HEK293 (cell line): ENCODE measurements around the gene GPX3.

ENCODE experiments used
- CTCF ChIA-PET: fragments of 350-600 bp; formaldehyde crosslinking; extraction: SDS; loops from one replicate; lab custom pipeline; 2021; ENCODE audit warnings: antibody characterized with exemption; lab: Yijun Ruan, JAX
- POLR2A ChIA-PET: fragments of 300-600 bp; formaldehyde crosslinking; extraction: SDS; loops from one replicate; lab custom pipeline; 2020; ENCODE audit warnings: antibody characterized with exemption, inconsistent platforms; lab: Yijun Ruan, JAX
- H3K27ac ChIP-seq: fragments of 200-500 bp; sonication (Bioruptor generic); 2 replicates; pipeline ENCODE4 v1.5.1; 2014; ENCODE audit warnings: low read depth, low read length, control low read depth, inconsistent platforms; ENCODE audit errors: extremely low read depth
- H3K36me3 ChIP-seq, 2 experiments: fragments of 200-500 bp in 1 of 2; sonication (Bioruptor generic) in 1 of 2; 1 replicate in 1 of 2; 2 replicates in 1 of 2; pipeline ENCODE4 v1.5.1; 2014 to 2017; ENCODE audit warnings: inconsistent platforms in 2 of 2, low read length in 2 of 2; ENCODE audit not compliant: control insufficient read depth in 2 of 2, insufficient read depth in 1 of 2
- H3K4me1 ChIP-seq: fragments of 200-500 bp; sonication (Bioruptor generic); 2 replicates; pipeline ENCODE4 v1.5.1; 2014; ENCODE audit warnings: mild to moderate bottlenecking, low read length, inconsistent platforms; ENCODE audit not compliant: control insufficient read depth, insufficient read depth
- H3K4me3 ChIP-seq: 2 replicates; pipeline ENCODE4 v1.5.1; 2011; ENCODE audit warnings: low read depth, mild to moderate bottlenecking, control low read depth, low read length, moderate library complexity
- H3K9me3 ChIP-seq: fragments of 200-500 bp; sonication (Bioruptor generic); 2 replicates; pipeline ENCODE4 v1.5.1; 2014; ENCODE audit warnings: low read depth, low read length, inconsistent platforms; ENCODE audit not compliant: control insufficient read depth, insufficient read depth
- BCL11B ChIP-seq: fragments of 450-650 bp; formaldehyde crosslinking; IDR thresholded peaks from 2 replicates; pipeline ENCODE4 v1.5.1; 2016; ENCODE audit warnings: low read depth, missing biosample characterization, missing genetic modification characterization
- GLIS1 ChIP-seq: fragments of 450-650 bp; formaldehyde crosslinking; IDR thresholded peaks from 2 replicates; pipeline ENCODE4 v1.5.1; 2016; ENCODE audit warnings: missing biosample characterization, missing genetic modification characterization
- KLF1 ChIP-seq: fragments of 450-650 bp; formaldehyde crosslinking; IDR thresholded peaks from 2 replicates; pipeline ENCODE4 v1.5.1; 2016; ENCODE audit warnings: missing biosample characterization, missing genetic modification characterization
- KLF9 ChIP-seq: fragments of 450-650 bp; formaldehyde crosslinking; IDR thresholded peaks from 2 replicates; pipeline ENCODE4 v1.5.1; 2016; ENCODE audit warnings: missing biosample characterization, missing genetic modification characterization, low read depth
- OSR2 ChIP-seq: fragments of 450-650 bp; formaldehyde crosslinking; IDR thresholded peaks from 2 replicates; pipeline ENCODE4 v1.5.1; 2016; ENCODE audit warnings: missing biosample characterization, missing genetic modification characterization
- SP2 ChIP-seq: fragments of 450-650 bp; formaldehyde crosslinking; IDR thresholded peaks from 2 replicates; pipeline ENCODE4 v1.5.1; 2016; ENCODE audit warnings: missing biosample characterization, missing genetic modification characterization
- SP3 ChIP-seq: fragments of 450-650 bp; formaldehyde crosslinking; IDR thresholded peaks from 2 replicates; pipeline ENCODE4 v1.5.1; 2016; ENCODE audit warnings: missing biosample characterization, missing genetic modification characterization
- TCF7L2 ChIP-seq: IDR thresholded peaks from 2 replicates; pipeline ENCODE4 v1.6.1; 2011; ENCODE audit warnings: low read depth, mild to moderate bottlenecking, inconsistent platforms, low read length, moderate library complexity, borderline replicate concordance
- TRIM28 ChIP-seq: IDR thresholded peaks from 2 replicates; pipeline ENCODE4 v1.6.1; 2011; ENCODE audit warnings: low read length, control low read depth, borderline replicate concordance
- YY1 ChIP-seq: fragments of 450-650 bp; formaldehyde crosslinking; IDR thresholded peaks from 2 replicates; pipeline ENCODE4 v1.5.1; 2018; ENCODE audit warnings: missing biosample characterization, missing genetic modification characterization
- ZBTB48 ChIP-seq: fragments of 450-650 bp; formaldehyde crosslinking; IDR thresholded peaks from 2 replicates; pipeline ENCODE4 v1.5.1; 2016; ENCODE audit warnings: missing biosample characterization, missing genetic modification characterization
- ZNF133 ChIP-seq: fragments of 450-650 bp; formaldehyde crosslinking; IDR thresholded peaks from 2 replicates; pipeline ENCODE4 v1.5.1; 2016; ENCODE audit warnings: missing biosample characterization, missing genetic modification characterization
- ZNF174 ChIP-seq: fragments of 450-650 bp; formaldehyde crosslinking; IDR thresholded peaks from 2 replicates; pipeline ENCODE4 v1.5.0; 2017; ENCODE audit warnings: missing biosample characterization, mild to moderate bottlenecking, missing genetic modification characterization
- ZNF366 ChIP-seq: fragments of 450-650 bp; formaldehyde crosslinking; conservative IDR thresholded peaks from 2 replicates; pipeline ENCODE4 v1.5.1; 2016; ENCODE audit warnings: missing biosample characterization, missing genetic modification characterization
- ZNF416 ChIP-seq: fragments of 450-650 bp; formaldehyde crosslinking; IDR thresholded peaks from 2 replicates; pipeline ENCODE4 v1.5.1; 2016; ENCODE audit warnings: missing biosample characterization, missing genetic modification characterization
- ZNF510 ChIP-seq: fragments of 450-650 bp; formaldehyde crosslinking; IDR thresholded peaks from 2 replicates; pipeline ENCODE4 v1.5.1; 2018; ENCODE audit warnings: mild to moderate bottlenecking, missing genetic modification characterization, missing biosample characterization; ENCODE audit not compliant: insufficient replicate concordance
- ZNF514 ChIP-seq: fragments of 450-650 bp; formaldehyde crosslinking; IDR thresholded peaks from 2 replicates; pipeline ENCODE4 v1.5.1; 2016; ENCODE audit warnings: missing biosample characterization, missing genetic modification characterization
- ZNF544 ChIP-seq: fragments of 450-650 bp; formaldehyde crosslinking; IDR thresholded peaks from 2 replicates; pipeline ENCODE4 v1.5.0; 2017; ENCODE audit warnings: missing biosample characterization, missing genetic modification characterization
- ZNF549 ChIP-seq: fragments of 450-650 bp; IDR thresholded peaks from 2 replicates; pipeline ENCODE4 v1.5.1; 2018; ENCODE audit warnings: missing biosample characterization, missing genetic modification characterization, mild to moderate bottlenecking, inconsistent platforms, moderate library complexity
- ZNF555 ChIP-seq: fragments of 450-650 bp; formaldehyde crosslinking; conservative IDR thresholded peaks from 2 replicates; pipeline ENCODE4 v1.5.1; 2017; ENCODE audit warnings: missing biosample characterization, mild to moderate bottlenecking, missing genetic modification characterization, inconsistent platforms
- ZNF561 ChIP-seq: fragments of 450-650 bp; IDR thresholded peaks from 2 replicates; pipeline ENCODE4 v1.5.1; 2018; ENCODE audit warnings: missing biosample characterization, missing genetic modification characterization, borderline replicate concordance
- ZNF621 ChIP-seq: fragments of 450-650 bp; formaldehyde crosslinking; IDR thresholded peaks from 2 replicates; pipeline ENCODE4 v1.5.1; 2017; ENCODE audit warnings: missing biosample characterization, missing genetic modification characterization
- ZNF837 ChIP-seq: fragments of 450-650 bp; formaldehyde crosslinking; IDR thresholded peaks from 2 replicates; pipeline ENCODE4 v1.5.1; 2016; ENCODE audit warnings: missing biosample characterization, missing genetic modification characterization
- ZNF843 ChIP-seq: fragments of 450-650 bp; formaldehyde crosslinking; IDR thresholded peaks from 2 replicates; pipeline ENCODE4 v1.5.1; 2016; ENCODE audit warnings: missing biosample characterization, missing genetic modification characterization
- ZXDB ChIP-seq: fragments of 450-650 bp; formaldehyde crosslinking; IDR thresholded peaks from 2 replicates; pipeline ENCODE4 v1.5.1; 2016; ENCODE audit warnings: missing biosample characterization, missing genetic modification characterization
- TF ChIP-seq, protein P1 (sequence below): fragments of 450-650 bp; formaldehyde crosslinking; IDR thresholded peaks from 2 replicates; pipeline ENCODE4 v1.5.0; 2017; ENCODE audit warnings: missing biosample characterization, missing genetic modification characterization, borderline replicate concordance
- TF ChIP-seq, protein P2 (sequence below): fragments of 450-650 bp; formaldehyde crosslinking; IDR thresholded peaks from 2 replicates; pipeline ENCODE4 v1.5.1; 2016; ENCODE audit warnings: missing biosample characterization, missing genetic modification characterization
- TF ChIP-seq, protein P3 (sequence below): fragments of 450-650 bp; formaldehyde crosslinking; IDR thresholded peaks from 2 replicates; pipeline ENCODE4 v1.5.1; 2016; ENCODE audit warnings: missing biosample characterization, missing genetic modification characterization, low read depth

Gene GPX3

DNA sequence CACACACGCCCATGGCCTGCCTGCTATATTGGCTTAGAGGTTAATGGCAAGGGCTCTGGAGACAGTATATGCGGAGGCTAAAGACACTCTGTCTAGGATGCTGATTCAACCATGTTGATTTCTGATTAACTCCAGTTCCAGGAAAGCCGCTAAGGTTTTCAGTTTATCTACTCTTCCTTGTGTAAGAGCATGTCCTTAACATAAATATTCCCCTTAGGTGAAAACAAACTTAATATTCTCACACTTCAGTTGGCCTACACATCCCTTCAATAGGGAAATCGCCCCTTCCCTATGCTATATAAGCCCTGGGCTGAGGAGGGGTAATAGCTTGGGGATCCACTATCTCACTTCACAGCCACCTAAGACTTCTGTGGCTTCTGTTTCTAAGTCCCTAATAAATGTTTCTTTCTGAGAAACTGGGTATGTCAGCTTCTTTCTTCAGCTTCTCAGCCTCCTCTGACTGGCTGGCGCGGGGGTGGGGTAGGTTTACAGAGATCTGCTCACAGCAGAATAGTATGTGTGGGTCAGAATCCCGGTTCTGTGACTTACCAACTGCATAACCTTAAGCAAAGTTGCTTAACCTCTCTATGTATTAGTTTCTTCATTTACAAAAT lies 4.3 kb upstream of the GPX3 start:
- no peak overlapping the region for H3K27ac ChIP-seq
- CTCF ChIA-PET: no interaction called here
- H3K4me1 ChIP-seq: no peaks in the 10 kb centered on the region
- no peaks in the 10 kb centered on the region for H3K9me3 ChIP-seq
- no peak overlapping the region for H3K4me3 ChIP-seq
- H3K36me3 ChIP-seq: no peaks in the 10 kb centered on the region
- POLR2A ChIA-PET: no interaction called here
- no peak for TF ChIP-seq ZXDB (tag by site-specific recombination)
- no peak for TF ChIP-seq YY1 (tag by site-specific recombination)
- TF ChIP-seq OSR2: no peak
- TF ChIP-seq ZBTB48: no peak
- TF ChIP-seq ZNF366 (tag by site-specific recombination): no peak
- TF ChIP-seq ZNF837: no peak
- no peak for TF ChIP-seq TRIM28
- TF ChIP-seq ZNF549 (tag by site-specific recombination): no peak
- no peak for TF ChIP-seq SP3 (tag by site-specific recombination)
- TF ChIP-seq ZNF510 (tag by site-specific recombination): no peak
- TF ChIP-seq TCF7L2: no peak
- no peak for TF ChIP-seq ZNF174 (tag by site-specific recombination)

DNA sequence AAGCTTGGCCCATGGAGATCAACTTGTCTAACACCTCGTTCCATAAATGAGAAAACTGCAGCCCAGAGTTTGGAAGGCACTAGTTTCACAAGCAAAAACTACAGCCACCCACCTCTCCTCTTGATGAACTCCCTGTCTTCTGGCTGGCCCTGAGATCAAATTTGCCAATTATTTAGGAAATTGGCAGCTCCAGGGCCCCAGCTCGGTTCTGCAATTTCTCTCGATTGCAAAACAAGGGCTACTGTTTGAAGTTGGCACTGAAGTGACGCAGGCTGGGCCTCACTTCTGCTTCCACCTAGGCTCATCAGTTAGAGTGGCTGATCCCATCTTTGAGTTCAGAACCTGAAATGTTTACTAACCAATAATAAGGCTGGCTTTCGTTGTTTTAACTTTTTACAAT lies 3.7 kb upstream of the GPX3 start:
- POLR2A ChIA-PET: no interaction called here

More for the DNA sequence above, 3.7 kb upstream of the GPX3 start:
- CTCF ChIA-PET: interaction anchor here (0.5 to 0.6 kb wide), 2 partner anchors 17 to 98 kb away, joined by 3 read pairs; no protein-coding TSS in a partner anchor
- H3K27ac ChIP-seq: no peak overlapping the region
- no peaks in the 10 kb centered on the region for H3K36me3 ChIP-seq
- H3K4me3 ChIP-seq: no peak overlapping the region
- no peaks in the 10 kb centered on the region for H3K4me1 ChIP-seq
- TF ChIP-seq, protein P1, sequence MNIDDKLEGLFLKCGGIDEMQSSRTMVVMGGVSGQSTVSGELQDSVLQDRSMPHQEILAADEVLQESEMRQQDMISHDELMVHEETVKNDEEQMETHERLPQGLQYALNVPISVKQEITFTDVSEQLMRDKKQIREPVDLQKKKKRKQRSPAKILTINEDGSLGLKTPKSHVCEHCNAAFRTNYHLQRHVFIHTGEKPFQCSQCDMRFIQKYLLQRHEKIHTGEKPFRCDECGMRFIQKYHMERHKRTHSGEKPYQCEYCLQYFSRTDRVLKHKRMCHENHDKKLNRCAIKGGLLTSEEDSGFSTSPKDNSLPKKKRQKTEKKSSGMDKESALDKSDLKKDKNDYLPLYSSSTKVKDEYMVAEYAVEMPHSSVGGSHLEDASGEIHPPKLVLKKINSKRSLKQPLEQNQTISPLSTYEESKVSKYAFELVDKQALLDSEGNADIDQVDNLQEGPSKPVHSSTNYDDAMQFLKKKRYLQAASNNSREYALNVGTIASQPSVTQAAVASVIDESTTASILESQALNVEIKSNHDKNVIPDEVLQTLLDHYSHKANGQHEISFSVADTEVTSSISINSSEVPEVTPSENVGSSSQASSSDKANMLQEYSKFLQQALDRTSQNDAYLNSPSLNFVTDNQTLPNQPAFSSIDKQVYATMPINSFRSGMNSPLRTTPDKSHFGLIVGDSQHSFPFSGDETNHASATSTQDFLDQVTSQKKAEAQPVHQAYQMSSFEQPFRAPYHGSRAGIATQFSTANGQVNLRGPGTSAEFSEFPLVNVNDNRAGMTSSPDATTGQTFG (tag by site-specific recombination): no peak
- TF ChIP-seq ZNF555 (tag by site-specific recombination) (no peak), BCL11B (tag by site-specific recombination) (no peak), ZNF133 (tag by site-specific recombination) (no peak), ZNF416 (tag by site-specific recombination) (no peak), SP2 (no peak), ZNF621 (tag by site-specific recombination) (no peak), ZNF561 (tag by site-specific recombination) (no peak), KLF1 (tag by site-specific recombination) (no peak), ZNF843 (tag by site-specific recombination) (no peak), ZNF544 (tag by site-specific recombination) (no peak), KLF9 (tag by site-specific recombination) (no peak), TRIM28 (no peak), GLIS1 (tag by site-specific recombination) (no peak), ZNF514 (no peak)
- TF ChIP-seq, protein P2, sequence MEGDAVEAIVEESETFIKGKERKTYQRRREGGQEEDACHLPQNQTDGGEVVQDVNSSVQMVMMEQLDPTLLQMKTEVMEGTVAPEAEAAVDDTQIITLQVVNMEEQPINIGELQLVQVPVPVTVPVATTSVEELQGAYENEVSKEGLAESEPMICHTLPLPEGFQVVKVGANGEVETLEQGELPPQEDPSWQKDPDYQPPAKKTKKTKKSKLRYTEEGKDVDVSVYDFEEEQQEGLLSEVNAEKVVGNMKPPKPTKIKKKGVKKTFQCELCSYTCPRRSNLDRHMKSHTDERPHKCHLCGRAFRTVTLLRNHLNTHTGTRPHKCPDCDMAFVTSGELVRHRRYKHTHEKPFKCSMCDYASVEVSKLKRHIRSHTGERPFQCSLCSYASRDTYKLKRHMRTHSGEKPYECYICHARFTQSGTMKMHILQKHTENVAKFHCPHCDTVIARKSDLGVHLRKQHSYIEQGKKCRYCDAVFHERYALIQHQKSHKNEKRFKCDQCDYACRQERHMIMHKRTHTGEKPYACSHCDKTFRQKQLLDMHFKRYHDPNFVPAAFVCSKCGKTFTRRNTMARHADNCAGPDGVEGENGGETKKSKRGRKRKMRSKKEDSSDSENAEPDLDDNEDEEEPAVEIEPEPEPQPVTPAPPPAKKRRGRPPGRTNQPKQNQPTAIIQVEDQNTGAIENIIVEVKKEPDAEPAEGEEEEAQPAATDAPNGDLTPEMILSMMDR (tag by site-specific recombination): no peak
- TF ChIP-seq, protein P3, sequence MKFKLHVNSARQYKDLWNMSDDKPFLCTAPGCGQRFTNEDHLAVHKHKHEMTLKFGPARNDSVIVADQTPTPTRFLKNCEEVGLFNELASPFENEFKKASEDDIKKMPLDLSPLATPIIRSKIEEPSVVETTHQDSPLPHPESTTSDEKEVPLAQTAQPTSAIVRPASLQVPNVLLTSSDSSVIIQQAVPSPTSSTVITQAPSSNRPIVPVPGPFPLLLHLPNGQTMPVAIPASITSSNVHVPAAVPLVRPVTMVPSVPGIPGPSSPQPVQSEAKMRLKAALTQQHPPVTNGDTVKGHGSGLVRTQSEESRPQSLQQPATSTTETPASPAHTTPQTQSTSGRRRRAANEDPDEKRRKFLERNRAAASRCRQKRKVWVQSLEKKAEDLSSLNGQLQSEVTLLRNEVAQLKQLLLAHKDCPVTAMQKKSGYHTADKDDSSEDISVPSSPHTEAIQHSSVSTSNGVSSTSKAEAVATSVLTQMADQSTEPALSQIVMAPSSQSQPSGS (tag by site-specific recombination): no peak
- TF ChIP-seq, all 188 proteins: peak for 0
- no peaks in the 10 kb centered on the region for H3K9me3 ChIP-seq
